A549 (cell line): Measurements from ENCODE around the gene INSC. TPM values are rescaled to one million over a fixed set of nuclear protein-coding genes. Genes with fewer than 3 reads are reported as not detected.

Experiments
- ATAC-seq, 2 experiments: fragments of 200-7000 bp in 1 of 2; fragments of >200 bp in 1 of 2; cut with Nextera tagmentation in 1 of 2; cut with Tn5 transposase in 1 of 2; 3 replicates each; pipeline versions ENCODE4 v1.8.0 to v1.9.1; 2018 to 2020; ENCODE audit warnings: mild to moderate bottlenecking in 1 of 2, moderate library complexity in 1 of 2
- CTCF ChIA-PET: fragments of 300-600 bp; sonication (Branson Sonifier 250); formaldehyde crosslinking; extraction: SDS; loops from one replicate; lab custom pipeline; 2021; ENCODE audit warnings: antibody characterized with exemption, inconsistent platforms; lab: Yijun Ruan, JAX
- POLR2A ChIA-PET: fragments of 350-600 bp; formaldehyde crosslinking; extraction: SDS; loops from one replicate; lab custom pipeline; 2021; ENCODE audit warnings: antibody characterized with exemption, inconsistent platforms; lab: Yijun Ruan, JAX
- DNase-seq, 2 experiments: peaks; one replicate each; pipeline versions ENCODE4 v3.0.0 to v3.0.0-alpha.2; 2011 to 2016; ENCODE audit warnings: low read depth in 1 of 2, low spot score in 1 of 2
- FAIRE-seq: peaks from 2 replicates; lab custom pipeline; 2011; peaks lifted over from hg19 to GRCh38; lab: Jason Lieb, UNC
- H3K27ac ChIP-seq, 2 experiments: fragments of >200 bp; sonication (Bioruptor Twin); formaldehyde crosslinking; 3 replicates each; pipeline ENCODE4 v1.5.1; 2016 to 2017
- H3K4me1 ChIP-seq: fragments of >200 bp; sonication (Bioruptor Twin); formaldehyde crosslinking; 3 replicates; pipeline ENCODE4 v1.6.1; 2016
- H3K4me2 ChIP-seq: fragments of >200 bp; sonication (Bioruptor Twin); formaldehyde crosslinking; 3 replicates; pipeline ENCODE4 v1.6.1; 2016
- H3K4me3 ChIP-seq: fragments of >200 bp; sonication (Bioruptor Twin); formaldehyde crosslinking; 3 replicates; pipeline ENCODE4 v1.5.1; 2016
- H3K9me3 ChIP-seq: fragments of >200 bp; sonication (Bioruptor Twin); formaldehyde crosslinking; 3 replicates; pipeline ENCODE4 v1.6.1; 2016
- BHLHE40 ChIP-seq: IDR thresholded peaks from 2 replicates; pipeline ENCODE4 v1.6.1; 2012; ENCODE audit warnings: low read depth, low read length, inconsistent platforms
- CBX2 ChIP-seq: fragments of 200-600 bp; sonication (generic); IDR thresholded peaks from 2 replicates; pipeline ENCODE4 v1.6.1; 2016; ENCODE audit warnings: low read depth, mild to moderate bottlenecking, borderline replicate concordance
- CBX8 ChIP-seq: fragments of 200-600 bp; sonication (generic); IDR thresholded peaks from 2 replicates; pipeline ENCODE4 v1.6.1; 2016
- CEBPB ChIP-seq, 2 experiments: fragments of >200 bp in 1 of 2; sonication (Bioruptor Twin) in 1 of 2; formaldehyde crosslinking in 1 of 2; IDR thresholded peaks; 2 replicates each; pipeline ENCODE4 v1.6.1; 2012 to 2016
- CHD2 ChIP-seq: fragments of 150-350 bp; IDR thresholded peaks from 2 replicates; pipeline ENCODE4 v1.6.1; 2014; ENCODE audit warnings: low read length; ENCODE audit not compliant: partially characterized antibody
- EP300 ChIP-seq, 2 experiments: fragments of >200 bp; sonication (Bioruptor Twin); formaldehyde crosslinking; IDR thresholded peaks; 2 replicates in 1 of 2; 3 replicates in 1 of 2; pipeline ENCODE4 v1.6.1; 2016 to 2017
- FOSL2 ChIP-seq, 2 experiments: fragments of 450-650 bp in 1 of 2; fragments of >200 bp in 1 of 2; sonication (Bioruptor Twin) in 1 of 2; formaldehyde crosslinking; IDR thresholded peaks; 2 replicates each; pipeline versions ENCODE4 v1.5.0 to v1.6.1; 2016 to 2020; ENCODE audit warnings: mild to moderate bottlenecking in 1 of 2, moderate library complexity in 1 of 2
- HEYL ChIP-seq: fragments of 250-450 bp; sonication (Bioruptor Pico); IDR thresholded peaks from 2 replicates; pipeline ENCODE4 v1.8.0; 2021; ENCODE audit warnings: mild to moderate bottlenecking, moderate library complexity
- HOXB13 ChIP-seq: fragments of 250-450 bp; sonication (Bioruptor Pico); IDR thresholded peaks from 2 replicates; pipeline ENCODE4 v1.5.0; 2020; ENCODE audit warnings: low read depth, mild to moderate bottlenecking, moderate library complexity
- JUN ChIP-seq, 2 experiments: fragments of >200 bp; sonication (Bioruptor Twin); formaldehyde crosslinking; IDR thresholded peaks; 2 replicates in 1 of 2; 3 replicates in 1 of 2; pipeline ENCODE4 v1.6.1; 2016 to 2017
- JUNB ChIP-seq: fragments of >200 bp; sonication (Bioruptor Twin); formaldehyde crosslinking; IDR thresholded peaks from 2 replicates; pipeline ENCODE4 v1.6.1; 2016
- KDM1A ChIP-seq: fragments of 200-600 bp; sonication (generic); IDR thresholded peaks from 2 replicates; pipeline ENCODE4 v1.6.1; 2016; ENCODE audit warnings: low read depth, mild to moderate bottlenecking
- NFE2L2 ChIP-seq: fragments of 150-350 bp; conservative IDR thresholded peaks from 2 replicates; pipeline ENCODE4 v1.6.1; 2014; ENCODE audit warnings: low read length
- NR3C1 ChIP-seq: fragments of >200 bp; sonication (Bioruptor Twin); formaldehyde crosslinking; IDR thresholded peaks from 3 replicates; pipeline ENCODE4 v1.6.1; 2017
- PBX3 ChIP-seq: IDR thresholded peaks from 2 replicates; pipeline ENCODE4 v1.6.1; 2012
- PHF8 ChIP-seq: fragments of 200-600 bp; sonication (generic); IDR thresholded peaks from 2 replicates; pipeline ENCODE4 v1.6.1; 2016; ENCODE audit warnings: low read depth, mild to moderate bottlenecking, antibody characterized with exemption, moderate library complexity, borderline replicate concordance
- RCOR1 ChIP-seq: fragments of 150-350 bp; IDR thresholded peaks from 2 replicates; pipeline ENCODE4 v1.6.1; 2014; ENCODE audit warnings: antibody characterized with exemption, low read length, low read depth
- RNF2 ChIP-seq: fragments of 200-600 bp; sonication (generic); IDR thresholded peaks from 2 replicates; pipeline ENCODE4 v1.6.1; 2016; ENCODE audit warnings: low read depth, mild to moderate bottlenecking, antibody characterized with exemption, moderate library complexity, borderline replicate concordance
- SREBF2 ChIP-seq: fragments of 450-650 bp; IDR thresholded peaks from 2 replicates; pipeline ENCODE4 v1.6.1; 2014; ENCODE audit warnings: mild to moderate bottlenecking, moderate library complexity
- ZC3H11A ChIP-seq: fragments of 450-650 bp; IDR thresholded peaks from 2 replicates; pipeline ENCODE4 v1.6.1; 2014; ENCODE audit warnings: antibody characterized with exemption, mild to moderate bottlenecking
- ZFP36 ChIP-seq: fragments of 450-650 bp; IDR thresholded peaks from 2 replicates; pipeline ENCODE4 v1.6.1; 2014; ENCODE audit warnings: borderline replicate concordance; ENCODE audit not compliant: partially characterized antibody
- ZSCAN20 ChIP-seq: fragments of 250-450 bp; sonication (Bioruptor Pico); IDR thresholded peaks from 2 replicates; pipeline ENCODE4 v1.8.0; 2022; ENCODE audit warnings: mild to moderate bottlenecking, moderate library complexity
- WGBS: methylation state at CpG from one replicate; pipeline ENCODE4 v1.1.6; 2017; ENCODE audit errors: missing lambda C conversion rate; 5-methylcytosine and 5-hydroxymethylcytosine counted together
- polyA plus RNA-seq, 4 experiments: library from polyadenylated mRNA; depleted of rRNA in 3 of 4; stranded (reverse); fragments of >200 nt; fragmentation: RNase III in 1 of 4; extraction: RNeasy Plus Mini Kit Qiagen cat#74134 plus additional on column Dnase treatment in 1 of 4; gene quantifications; 2 replicates in 3 of 4; 3 replicates in 1 of 4; pipeline ENCODE4 v1.2.3, GENCODE V29; 2011 to 2017
- TF ChIP-seq, protein P1 (sequence below): fragments of 250-450 bp; sonication (Bioruptor Pico); IDR thresholded peaks from 2 replicates; pipeline ENCODE4 v1.5.0; 2020; ENCODE audit warnings: low read depth, mild to moderate bottlenecking, moderate library complexity
- TF ChIP-seq, protein P2 (sequence below): fragments of >200 bp; sonication (Bioruptor Twin); formaldehyde crosslinking; IDR thresholded peaks from 3 replicates; pipeline ENCODE4 v1.6.1; 2016
- TF ChIP-seq, protein P3 (sequence below): IDR thresholded peaks from 2 replicates; pipeline ENCODE4 v1.6.1; 2012

The INSC gene
- polyA plus RNA-seq, 2 of the 4 experiments (the other 2 are of a cell fraction): not detected

GRCh38 chr11:15280393-15280792 lies 165.7 kb downstream of the INSC start:
- CTCF ChIA-PET: no interaction called here
- POLR2A ChIA-PET: no interaction called here
- H3K4me3 ChIP-seq: no peak overlapping the region
- ATAC-seq: no peak
- no peak for TF ChIP-seq ZFP36
- TF ChIP-seq SREBF2: no peak
- TF ChIP-seq JUN (IDR thresholded peaks at IDR 0.05): no peak
- TF ChIP-seq FOSL2 (IDR thresholded peaks at IDR 0.05): no peak
- TF ChIP-seq FOSL2 (CRISPR knock-in tag; IDR thresholded peaks at IDR 0.05): no peak
- no peak for TF ChIP-seq CHD2
- no peak for TF ChIP-seq NR3C1
- TF ChIP-seq, all 56 proteins: peak for 0
- Histone ChIP-seq H3K4me2 (no peak overlapping the region), H3K9me3 (no peaks in the 10 kb centered on the region), H3K27ac (no peak overlapping the region), H3K4me1 (no peaks in the 10 kb centered on the region)
- DNase-seq (no peak), FAIRE-seq (no peak)

- H3K27ac ChIP-seq: no peak overlapping the region
- no peak overlapping the region for H3K4me3 ChIP-seq
- CTCF ChIA-PET: no interaction called here
- POLR2A ChIA-PET: no interaction called here
- H3K4me1 ChIP-seq: no peaks in the 10 kb centered on the region
- no peaks in the 10 kb centered on the region for H3K9me3 ChIP-seq
- DNase-seq (no peak), FAIRE-seq (no peak), ATAC-seq (no peak)
- 11% methylated on average over 2 of the region's 2 CpGs for WGBS
- H3K4me2 ChIP-seq: no peak overlapping the region
- TF ChIP-seq EP300 (IDR thresholded peaks at IDR 0.05) (no peak), CBX8 (no peak)
- TF ChIP-seq, all 56 proteins: peak for 0
Measured at GRCh38 chr11:15282754-15283153, 168.0 kb downstream of the INSC start.

DNA sequence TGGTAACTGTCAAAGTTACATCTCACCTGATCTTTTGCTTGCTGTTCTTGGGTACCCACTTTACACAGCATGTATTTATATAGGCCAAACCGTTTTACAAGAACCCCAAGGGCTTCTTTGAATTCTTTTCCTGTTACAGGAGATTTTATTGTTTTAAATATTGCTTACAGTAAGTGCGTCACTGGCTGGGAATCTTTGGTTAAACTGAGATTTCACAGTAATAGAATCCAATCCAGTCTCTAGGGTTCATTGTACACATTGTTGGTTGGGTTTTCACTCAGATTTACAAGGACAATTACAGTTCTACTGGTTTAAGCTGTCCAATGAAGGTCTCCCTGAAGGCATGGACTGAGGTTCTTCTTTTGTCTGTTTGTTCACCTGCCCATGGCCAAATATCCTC lies 171.7 kb downstream of the INSC start:
- H3K4me1 ChIP-seq: no peaks in the 10 kb centered on the region
- no peak overlapping the region for H3K4me2 ChIP-seq
- H3K4me3 ChIP-seq: no peak overlapping the region
- TF ChIP-seq PBX3: no peak
- TF ChIP-seq KDM1A: no peak
- TF ChIP-seq CEBPB (IDR thresholded peaks at IDR 0.05): no peak
- no peak for TF ChIP-seq ZC3H11A
- TF ChIP-seq, protein P1, sequence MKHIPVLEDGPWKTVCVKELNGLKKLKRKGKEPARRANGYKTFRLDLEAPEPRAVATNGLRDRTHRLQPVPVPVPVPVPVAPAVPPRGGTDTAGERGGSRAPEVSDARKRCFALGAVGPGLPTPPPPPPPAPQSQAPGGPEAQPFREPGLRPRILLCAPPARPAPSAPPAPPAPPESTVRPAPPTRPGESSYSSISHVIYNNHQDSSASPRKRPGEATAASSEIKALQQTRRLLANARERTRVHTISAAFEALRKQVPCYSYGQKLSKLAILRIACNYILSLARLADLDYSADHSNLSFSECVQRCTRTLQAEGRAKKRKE (CRISPR knock-in tag): no peak
- no peak for TF ChIP-seq BHLHE40
- no peak for TF ChIP-seq RNF2
- no peak for TF ChIP-seq HEYL (CRISPR knock-in tag)
- no peak for TF ChIP-seq ZSCAN20 (CRISPR knock-in tag)
- TF ChIP-seq NFE2L2: no peak
- TF ChIP-seq, protein P2, sequence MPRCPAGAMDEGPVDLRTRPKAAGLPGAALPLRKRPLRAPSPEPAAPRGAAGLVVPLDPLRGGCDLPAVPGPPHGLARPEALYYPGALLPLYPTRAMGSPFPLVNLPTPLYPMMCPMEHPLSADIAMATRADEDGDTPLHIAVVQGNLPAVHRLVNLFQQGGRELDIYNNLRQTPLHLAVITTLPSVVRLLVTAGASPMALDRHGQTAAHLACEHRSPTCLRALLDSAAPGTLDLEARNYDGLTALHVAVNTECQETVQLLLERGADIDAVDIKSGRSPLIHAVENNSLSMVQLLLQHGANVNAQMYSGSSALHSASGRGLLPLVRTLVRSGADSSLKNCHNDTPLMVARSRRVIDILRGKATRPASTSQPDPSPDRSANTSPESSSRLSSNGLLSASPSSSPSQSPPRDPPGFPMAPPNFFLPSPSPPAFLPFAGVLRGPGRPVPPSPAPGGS: no peak
- no peak for TF ChIP-seq JUNB
- no peak for TF ChIP-seq CHD2
- TF ChIP-seq EP300 (IDR thresholded peaks at IDR 0.05): no peak
- TF ChIP-seq FOSL2 (IDR thresholded peaks at IDR 0.05): no peak
- no peak for TF ChIP-seq FOSL2 (CRISPR knock-in tag; IDR thresholded peaks at IDR 0.05)
- TF ChIP-seq RCOR1: no peak
- TF ChIP-seq HOXB13 (CRISPR knock-in tag): no peak
- TF ChIP-seq CBX2: no peak
- no peak for TF ChIP-seq PHF8
- TF ChIP-seq, protein P3, sequence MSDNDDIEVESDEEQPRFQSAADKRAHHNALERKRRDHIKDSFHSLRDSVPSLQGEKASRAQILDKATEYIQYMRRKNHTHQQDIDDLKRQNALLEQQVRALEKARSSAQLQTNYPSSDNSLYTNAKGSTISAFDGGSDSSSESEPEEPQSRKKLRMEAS: no peak
- POLR2A ChIA-PET: no interaction called here
- no peak for FAIRE-seq
- H3K9me3 ChIP-seq: no peaks in the 10 kb centered on the region
- no peak overlapping the region for H3K27ac ChIP-seq
- ATAC-seq: no peak
- WGBS: 32% methylated on average over 2 of the region's 2 CpGs
- CTCF ChIA-PET: no interaction called here
- no peak for DNase-seq
